Stimulated activated effector memory CD8-positive, alpha-beta T cell treated with anti-CD3 and anti-CD28 coated beads, Interleukin-12 subunit alpha, Interleukin-12 subunit beta, amount 100 ng/mL, for 72 hours (primary cell): ENCODE data around the gene TRIM58.

Experiments
- ATAC-seq: fragments of 150-1000 bp; cut with Tn5 transposase; 2 replicates; pipeline ENCODE4 v1.10.0; 2021
- DNase-seq, 2 donors: peaks; one replicate each; pipeline ENCODE4 v3.0.0; 2021 to 2022; ENCODE audit warnings: low spot score in 2 of 2
- H3K27ac Mint-ChIP-seq: one replicate; pipeline ENCODE4 v1.8.0; 2022; ENCODE audit warnings: mild to moderate bottlenecking, mixed read lengths
- H3K36me3 Mint-ChIP-seq: one replicate; pipeline ENCODE4 v1.8.0; 2022; ENCODE audit warnings: mild to moderate bottlenecking, mixed read lengths
- H3K4me1 Mint-ChIP-seq: one replicate; pipeline ENCODE4 v1.8.0; 2022; ENCODE audit warnings: mixed read lengths
- H3K4me3 Mint-ChIP-seq: one replicate; pipeline ENCODE4 v1.8.0; 2022; ENCODE audit warnings: mild to moderate bottlenecking, mixed read lengths
- H3K9me3 Mint-ChIP-seq: one replicate; pipeline ENCODE4 v1.8.0; 2022; ENCODE audit warnings: mixed read lengths

Gene TRIM58

DNA sequence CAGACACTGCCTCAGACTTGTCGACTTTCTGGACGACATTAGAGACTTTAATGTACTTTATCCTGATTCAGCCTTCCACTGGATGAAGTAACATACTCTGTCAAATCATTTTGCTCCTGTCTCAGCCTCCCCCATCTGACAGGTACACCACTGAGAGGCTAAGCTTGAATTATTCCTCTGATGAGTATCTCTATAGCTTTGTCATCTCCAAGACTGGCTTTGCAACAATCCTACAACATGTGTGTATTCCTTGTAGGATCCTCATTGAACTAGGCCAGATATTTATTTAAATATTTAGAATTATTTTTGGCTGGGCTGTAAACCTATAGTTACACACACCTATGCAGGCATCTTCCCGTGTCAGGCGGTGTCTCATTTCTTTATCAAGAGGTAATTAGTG, 1.1 kb upstream of the TRIM58 start:
- no peak overlapping the region for H3K27ac Mint-ChIP-seq
- no peak for ATAC-seq
- no peak for DNase-seq
- H3K4me1 Mint-ChIP-seq, result peaks cover 6% of the 10 kb centered on the region
- no peaks in the 10 kb centered on the region for H3K9me3 Mint-ChIP-seq
- no peaks in the 10 kb centered on the region for H3K36me3 Mint-ChIP-seq
- H3K4me3 Mint-ChIP-seq, result no peak overlapping the region

DNA sequence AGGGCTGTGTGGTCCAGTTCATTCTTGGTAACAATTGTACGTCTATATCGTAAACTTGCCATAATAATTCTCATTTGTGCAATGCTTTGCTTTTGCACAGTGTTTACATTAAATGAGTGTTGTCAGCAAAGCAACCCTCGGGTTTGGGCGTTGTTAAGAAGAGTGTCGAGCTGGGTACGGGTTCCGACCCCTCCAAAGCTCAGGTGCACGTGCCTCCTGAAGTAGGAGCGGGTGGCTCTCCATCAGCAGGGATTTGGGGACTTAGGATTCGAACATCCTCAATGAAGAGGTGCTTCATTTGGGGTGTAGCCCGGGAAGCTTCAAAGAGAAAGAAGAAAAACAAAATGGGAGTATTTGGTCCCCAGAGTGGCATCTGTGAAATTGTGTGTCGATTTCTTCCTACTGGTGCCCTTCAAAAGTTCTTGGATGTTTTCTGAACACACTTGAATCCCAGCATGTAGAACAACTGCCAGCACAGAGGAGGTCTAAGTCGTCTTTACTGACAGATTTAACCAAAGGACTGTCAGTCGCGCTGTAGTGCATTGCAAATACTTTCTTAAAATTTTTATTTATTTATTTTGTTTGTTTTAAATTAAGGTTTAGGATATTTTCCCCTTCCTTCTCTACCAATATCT, 1.1 kb downstream of the TRIM58 start:
- H3K27ac Mint-ChIP-seq, result no peak overlapping the region
- ATAC-seq (no peak), DNase-seq (no peak)
- H3K4me3 Mint-ChIP-seq, result peak overlapping the region; percentile 39
- H3K9me3 Mint-ChIP-seq, result no peaks in the 10 kb centered on the region
- H3K4me1 Mint-ChIP-seq, result peaks cover 6% of the 10 kb centered on the region
- H3K36me3 Mint-ChIP-seq, result no peaks in the 10 kb centered on the region

DNA sequence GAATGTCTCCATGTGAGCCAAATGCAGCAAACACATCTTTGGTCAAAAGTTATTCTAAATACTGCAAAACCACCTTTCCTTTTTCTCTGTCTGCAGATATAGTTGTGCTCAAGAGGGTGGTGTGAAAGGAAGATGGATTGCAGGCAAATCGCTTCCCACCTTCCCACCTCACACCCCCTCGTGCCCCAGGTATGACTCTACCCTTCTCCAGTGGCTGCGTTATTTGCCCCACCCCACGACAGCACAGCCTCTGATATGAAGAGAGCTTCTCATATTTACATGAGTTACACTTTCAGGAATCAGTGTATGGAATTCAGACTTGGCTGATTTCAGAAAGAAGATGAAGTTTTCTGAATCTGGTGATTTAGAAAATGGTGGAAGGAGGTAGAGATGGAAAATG, 5.8 kb downstream of the TRIM58 start:
- DNase-seq (no peak), ATAC-seq (no peak)
- H3K9me3 Mint-ChIP-seq, result no peaks in the 10 kb centered on the region
- H3K27ac Mint-ChIP-seq, result no peak overlapping the region
- H3K36me3 Mint-ChIP-seq, result no peaks in the 10 kb centered on the region
- no peak overlapping the region for H3K4me3 Mint-ChIP-seq
- peaks cover 5% of the 10 kb centered on the region for H3K4me1 Mint-ChIP-seq

DNA sequence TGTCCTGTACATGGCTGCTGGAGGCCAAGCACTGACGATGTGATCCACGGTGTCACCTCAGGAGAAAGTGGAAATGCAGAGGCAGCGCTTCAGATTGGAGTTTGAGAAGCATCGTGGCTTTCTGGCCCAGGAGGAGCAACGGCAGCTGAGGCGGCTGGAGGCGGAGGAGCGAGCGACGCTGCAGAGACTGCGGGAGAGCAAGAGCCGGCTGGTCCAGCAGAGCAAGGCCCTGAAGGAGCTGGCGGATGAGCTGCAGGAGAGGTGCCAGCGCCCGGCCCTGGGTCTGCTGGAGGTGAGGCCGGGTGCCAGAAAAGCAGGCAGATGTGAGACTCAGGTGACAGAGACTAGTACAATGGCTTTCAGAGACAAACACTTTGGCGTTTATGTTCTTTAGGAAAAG, 7.7 kb downstream of the TRIM58 start:
- no peak overlapping the region for H3K4me3 Mint-ChIP-seq
- no peak for ATAC-seq
- H3K27ac Mint-ChIP-seq, result no peak overlapping the region
- no peaks in the 10 kb centered on the region for H3K36me3 Mint-ChIP-seq
- no peaks in the 10 kb centered on the region for H3K4me1 Mint-ChIP-seq
- DNase-seq, result no peak
- peaks cover 1% of the 10 kb centered on the region for H3K9me3 Mint-ChIP-seq

DNA sequence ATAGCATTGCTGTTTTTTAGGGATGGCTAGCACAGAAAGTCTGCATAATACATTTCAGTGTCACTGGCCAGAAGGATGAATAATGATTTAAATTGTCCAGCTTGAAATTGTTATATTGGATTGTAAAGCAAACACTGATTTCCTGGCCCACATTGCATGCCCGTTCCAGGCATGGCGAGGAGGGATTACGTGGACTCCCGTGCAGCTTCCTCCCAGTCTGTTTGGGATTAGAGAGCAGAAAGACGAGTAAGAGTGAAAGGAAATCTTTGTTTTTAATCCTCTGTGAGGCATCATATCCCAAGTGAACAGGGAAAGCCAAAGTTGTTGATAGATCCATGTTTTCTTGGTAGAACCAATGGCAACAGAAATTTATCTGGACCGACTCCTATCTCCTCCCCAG, 8.4 kb downstream of the TRIM58 start:
- no peak for ATAC-seq
- H3K27ac Mint-ChIP-seq, result no peak overlapping the region
- no peaks in the 10 kb centered on the region for H3K36me3 Mint-ChIP-seq

DNA sequence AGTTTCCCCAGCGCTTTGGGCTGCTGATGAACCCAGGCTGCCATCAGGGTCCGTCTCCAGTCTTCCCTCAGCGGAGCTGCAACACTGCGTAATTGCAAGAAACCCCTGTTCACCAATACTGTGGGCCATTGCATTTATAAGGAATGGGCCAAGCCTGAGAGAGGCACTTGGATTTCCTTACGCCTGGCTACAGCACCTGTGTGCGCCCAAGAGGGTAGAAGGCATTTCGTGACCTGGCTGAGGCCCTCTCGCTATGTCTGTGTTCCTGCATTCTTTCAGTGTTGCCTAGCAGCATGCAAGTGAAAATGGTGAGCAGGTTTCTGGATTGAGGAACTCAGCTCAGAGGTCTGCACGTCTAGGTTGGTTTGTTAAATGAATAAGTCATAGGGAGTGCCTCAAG, 26.4 kb downstream of the TRIM58 start:
- DNase-seq (no peak), ATAC-seq (no peak)
- no peaks in the 10 kb centered on the region for H3K36me3 Mint-ChIP-seq
- H3K9me3 Mint-ChIP-seq, result peaks cover 4% of the 10 kb centered on the region
- no peak overlapping the region for H3K4me3 Mint-ChIP-seq
- H3K4me1 Mint-ChIP-seq, result no peaks in the 10 kb centered on the region
- no peak overlapping the region for H3K27ac Mint-ChIP-seq

More for the DNA sequence above, 8.4 kb downstream of the TRIM58 start:
- Mint-ChIP-seq H3K4me3 (no peak overlapping the region), H3K4me1 (no peaks in the 10 kb centered on the region), H3K9me3 (peaks cover 3% of the 10 kb centered on the region)
- DNase-seq, result no peak

DNA sequence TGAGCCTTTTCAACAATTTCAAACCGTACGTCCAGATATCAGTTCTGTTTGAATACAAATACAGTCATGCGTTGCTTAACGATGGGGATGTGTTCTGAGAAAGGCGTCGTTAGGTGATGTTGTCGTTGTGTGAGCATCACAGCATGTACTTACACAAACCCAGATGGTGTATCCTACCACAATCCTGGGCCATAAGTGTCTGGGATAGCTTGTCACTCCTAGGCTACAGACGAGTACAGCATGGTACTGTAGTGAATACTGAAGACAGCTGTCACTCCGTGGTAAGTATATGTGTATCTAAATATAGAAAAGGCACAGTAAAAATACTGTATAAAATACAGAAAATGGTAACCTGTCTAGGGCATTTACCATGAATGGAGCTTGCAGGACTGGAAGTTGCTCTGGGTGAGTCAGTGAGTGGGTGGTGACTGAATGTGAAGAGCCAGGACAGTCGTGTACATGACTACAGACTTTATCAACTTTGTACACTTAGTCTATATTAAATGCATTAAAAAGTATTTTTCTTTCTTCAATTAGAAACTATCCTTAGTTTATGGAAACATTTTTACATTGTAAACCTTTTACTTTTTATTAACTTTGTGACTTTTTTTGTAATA, 27.9 kb downstream of the TRIM58 start:
- Mint-ChIP-seq H3K4me3 (no peak overlapping the region), H3K36me3 (no peaks in the 10 kb centered on the region), H3K9me3 (no peaks in the 10 kb centered on the region), H3K27ac (no peak overlapping the region), H3K4me1 (no peaks in the 10 kb centered on the region)
- ATAC-seq, result no peak
- no peak for DNase-seq

DNA sequence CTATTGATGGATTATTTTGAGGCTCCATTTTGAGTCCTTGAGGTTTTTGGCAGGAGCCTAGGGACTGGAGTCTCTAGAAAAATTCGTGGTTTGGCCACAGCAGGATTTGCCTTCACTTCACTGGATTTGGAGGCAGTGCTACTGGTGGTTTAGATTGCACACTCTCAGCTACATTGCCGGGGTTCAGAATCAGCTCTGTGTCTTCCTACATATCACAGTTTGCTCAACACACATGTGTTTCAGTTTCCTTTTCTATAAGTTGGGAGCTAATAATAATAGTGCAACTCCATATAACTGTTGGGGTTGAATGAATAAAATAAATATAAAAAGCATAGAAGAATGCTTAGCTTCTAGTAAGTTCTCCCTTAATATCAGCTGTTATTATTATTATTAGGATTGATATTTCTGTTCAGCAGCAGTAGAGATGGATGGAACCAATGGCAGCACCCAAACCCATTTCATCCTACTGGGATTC, 38.2 kb downstream of the TRIM58 start, which contains the start of gene OR2W3:
TSS of gene OR2W3 (plus strand) at position 425 of the 475 bp plus-strand sequence. CDS start at position 425, 0 bp downstream.
- Mint-ChIP-seq H3K4me3 (no peak within 1 kb of the TSS), H3K4me1 (no peaks in the 10 kb centered on the region), H3K9me3 (peaks cover 4% of the 10 kb centered on the region), H3K36me3 (no peaks in the 10 kb centered on the region), H3K27ac (no peak within 1 kb of the TSS)
- DNase-seq (no peak), ATAC-seq (no peak)

DNA sequence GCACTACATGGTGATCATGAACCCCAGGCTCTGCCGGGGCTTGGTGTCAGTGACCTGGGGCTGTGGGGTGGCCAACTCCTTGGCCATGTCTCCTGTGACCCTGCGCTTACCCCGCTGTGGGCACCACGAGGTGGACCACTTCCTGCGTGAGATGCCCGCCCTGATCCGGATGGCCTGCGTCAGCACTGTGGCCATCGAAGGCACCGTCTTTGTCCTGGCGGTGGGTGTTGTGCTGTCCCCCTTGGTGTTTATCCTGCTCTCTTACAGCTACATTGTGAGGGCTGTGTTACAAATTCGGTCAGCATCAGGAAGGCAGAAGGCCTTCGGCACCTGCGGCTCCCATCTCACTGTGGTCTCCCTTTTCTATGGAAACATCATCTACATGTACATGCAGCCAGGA, 39.0 kb downstream of the TRIM58 start:
- Mint-ChIP-seq H3K4me1 (no peaks in the 10 kb centered on the region), H3K36me3 (no peaks in the 10 kb centered on the region), H3K9me3 (peaks cover 4% of the 10 kb centered on the region), H3K4me3 (no peak overlapping the region), H3K27ac (no peak overlapping the region)
- no peak for DNase-seq
- ATAC-seq, result no peak

DNA sequence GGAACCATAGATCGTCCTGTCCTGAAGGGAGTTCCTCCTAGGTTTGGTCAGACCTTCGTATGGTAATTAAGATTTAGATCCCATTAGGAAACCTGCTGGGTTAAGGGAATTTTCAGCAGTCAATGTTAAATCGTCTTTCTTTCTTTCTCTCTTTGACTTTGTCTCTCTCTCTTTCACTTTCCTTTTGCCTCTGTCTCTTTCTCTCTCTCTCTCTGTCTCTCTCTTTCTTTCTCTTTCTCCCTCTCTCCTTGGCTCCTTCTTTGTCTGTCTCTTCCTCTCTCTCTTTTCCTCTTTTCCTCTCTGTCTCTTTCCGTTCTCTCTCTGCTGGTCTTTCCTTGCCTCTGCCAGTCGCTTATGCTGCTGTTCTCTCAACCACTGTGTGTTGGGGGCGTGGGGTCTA, 47.1 kb downstream of the TRIM58 start:
- no peak for DNase-seq
- H3K27ac Mint-ChIP-seq, result no peak overlapping the region
- H3K4me3 Mint-ChIP-seq, result no peak overlapping the region
- no peaks in the 10 kb centered on the region for H3K36me3 Mint-ChIP-seq
- H3K4me1 Mint-ChIP-seq, result peaks cover 33% of the 10 kb centered on the region
- H3K9me3 Mint-ChIP-seq, result peaks cover 6% of the 10 kb centered on the region
- ATAC-seq, result no peak

DNA sequence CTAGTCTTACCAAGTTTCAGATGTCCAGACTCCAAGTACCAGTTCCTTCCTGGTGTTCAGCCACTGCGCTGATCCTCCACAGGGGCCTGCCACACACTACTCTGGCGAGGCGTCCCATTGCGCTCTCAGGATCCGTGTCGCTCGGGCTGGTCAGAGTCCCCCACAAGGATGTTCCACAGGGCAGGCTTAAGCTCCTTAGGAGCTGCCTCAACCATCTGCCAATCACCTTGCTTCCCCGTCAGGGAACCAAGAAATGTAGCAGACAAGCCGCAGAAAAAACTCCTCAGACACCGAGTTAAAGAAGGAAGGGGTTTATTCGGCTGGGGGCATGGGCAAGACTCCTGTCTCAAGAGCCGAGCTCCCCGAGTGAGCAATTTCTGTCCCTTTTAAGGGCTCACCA, 48.2 kb downstream of the TRIM58 start:
- ATAC-seq (no peak), DNase-seq (no peak)
- no peak overlapping the region for H3K27ac Mint-ChIP-seq
- no peak overlapping the region for H3K4me3 Mint-ChIP-seq
- H3K36me3 Mint-ChIP-seq, result no peaks in the 10 kb centered on the region
- peaks cover 6% of the 10 kb centered on the region for H3K9me3 Mint-ChIP-seq
- H3K4me1 Mint-ChIP-seq, result peaks cover 33% of the 10 kb centered on the region

DNA sequence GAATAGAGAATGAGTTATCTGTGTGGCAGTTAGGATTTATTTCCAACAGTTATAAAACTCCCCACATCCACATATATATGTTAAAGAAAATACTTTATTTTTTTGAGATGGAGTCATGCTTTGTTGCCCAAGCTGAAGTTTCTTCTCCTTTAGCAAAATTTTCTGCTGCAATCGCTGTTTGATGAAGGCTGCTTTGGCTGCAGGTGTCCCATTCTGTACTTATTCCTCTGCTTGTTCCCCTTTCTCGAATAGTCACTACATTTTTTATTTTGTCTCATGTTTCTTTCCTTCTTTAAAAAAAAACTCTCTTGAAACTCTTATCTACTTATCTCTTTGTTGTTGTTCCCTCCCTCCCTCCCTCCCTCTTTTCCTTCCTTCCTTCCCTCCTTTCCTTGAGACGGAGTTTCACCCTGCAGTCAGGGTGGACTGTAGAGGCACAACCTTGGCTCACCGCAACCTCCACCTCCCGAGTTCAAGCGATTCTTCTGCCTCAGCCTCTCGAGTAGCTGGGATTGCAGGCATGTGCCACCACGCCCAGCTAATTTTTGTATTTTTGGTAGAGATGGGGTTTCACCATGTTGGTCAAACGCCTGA, 49.0 kb downstream of the TRIM58 start:
- ATAC-seq, result no peak
- Mint-ChIP-seq H3K27ac (peak overlapping the region; percentile 93), H3K9me3 (peaks cover 6% of the 10 kb centered on the region)

DNA sequence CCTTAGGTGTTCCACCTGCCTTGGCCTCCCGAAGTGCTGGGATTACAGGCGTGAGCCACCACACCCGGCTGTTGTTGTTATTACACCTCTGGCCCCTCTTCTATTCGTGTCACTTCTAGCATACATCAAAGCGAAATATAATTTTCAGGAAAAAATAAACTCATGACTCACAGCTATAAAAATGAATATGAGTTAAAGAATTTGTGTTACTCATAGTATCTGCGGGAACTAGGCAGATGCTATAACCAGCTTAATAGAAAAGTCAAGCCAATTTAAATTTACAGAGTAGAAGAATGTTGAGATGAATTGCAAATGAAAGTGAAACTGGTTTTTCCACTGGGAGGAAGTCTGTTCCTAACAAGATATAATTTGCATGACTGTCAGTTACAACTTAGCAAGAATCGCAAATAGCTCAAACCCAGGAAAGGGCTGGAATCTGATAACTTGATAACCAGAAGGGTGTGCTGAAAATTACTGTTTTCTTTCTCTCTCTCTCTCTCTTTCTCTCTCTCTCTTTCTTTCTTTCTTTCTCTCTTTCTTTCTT, 49.6 kb downstream of the TRIM58 start:
- peak overlapping the region; percentile 93 for H3K27ac Mint-ChIP-seq
- no peak for DNase-seq
- H3K4me1 Mint-ChIP-seq, result peaks cover 33% of the 10 kb centered on the region
- H3K36me3 Mint-ChIP-seq, result no peaks in the 10 kb centered on the region
- peaks cover 6% of the 10 kb centered on the region for H3K9me3 Mint-ChIP-seq
- H3K4me3 Mint-ChIP-seq, result peak overlapping the region; percentile 75
- ATAC-seq, result peak; percentile 83

More for the DNA sequence above, 49.0 kb downstream of the TRIM58 start:
- no peaks in the 10 kb centered on the region for H3K36me3 Mint-ChIP-seq
- DNase-seq, result peak in 1 of 2 donors; percentile 49
- peaks cover 33% of the 10 kb centered on the region for H3K4me1 Mint-ChIP-seq
- H3K4me3 Mint-ChIP-seq, result peak overlapping the region; percentile 75

DNA sequence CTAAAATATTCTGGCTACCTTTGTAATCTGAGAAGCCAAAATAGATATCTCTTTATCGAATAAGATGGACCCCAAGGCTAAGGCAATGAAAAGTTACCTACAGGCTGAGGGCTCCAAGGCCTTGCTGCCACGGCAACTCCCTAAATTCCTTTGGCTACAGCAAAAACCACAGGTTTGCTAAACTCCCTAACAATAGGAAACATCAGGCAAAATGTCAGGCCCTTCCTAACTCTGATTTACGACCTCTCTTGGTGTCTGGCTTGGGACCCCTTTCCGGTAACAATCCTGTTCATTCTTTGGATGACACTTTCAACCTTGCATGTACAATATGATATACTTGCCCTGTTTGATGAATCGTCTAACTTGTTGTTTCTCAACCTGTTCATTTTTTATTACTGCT, 51.8 kb downstream of the TRIM58 start:
- H3K4me1 Mint-ChIP-seq, result peaks cover 33% of the 10 kb centered on the region
- no peaks in the 10 kb centered on the region for H3K36me3 Mint-ChIP-seq
- no peak for DNase-seq
- H3K27ac Mint-ChIP-seq, result no peak overlapping the region
- ATAC-seq, result no peak
- peaks cover 6% of the 10 kb centered on the region for H3K9me3 Mint-ChIP-seq
- no peak overlapping the region for H3K4me3 Mint-ChIP-seq

DNA sequence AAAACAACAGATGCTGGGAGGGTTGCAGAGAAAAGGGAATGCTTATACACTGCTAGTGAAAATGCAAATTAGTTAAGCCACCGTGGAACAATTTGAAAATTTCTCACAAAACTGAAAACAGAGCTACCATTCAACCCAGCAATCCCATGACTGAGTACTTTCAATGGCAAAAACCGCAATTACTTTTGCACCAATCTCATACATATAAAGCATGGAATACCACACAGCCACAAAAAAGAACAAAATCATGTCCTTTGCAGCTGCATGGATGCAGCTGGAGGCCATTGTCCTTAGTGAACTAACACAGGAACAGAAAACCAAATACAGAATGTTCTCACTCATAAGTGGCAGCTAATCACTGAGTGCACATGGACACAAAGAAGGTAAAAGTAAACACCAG, 56.8 kb downstream of the TRIM58 start:
- Mint-ChIP-seq H3K4me3 (no peak overlapping the region), H3K36me3 (no peaks in the 10 kb centered on the region), H3K27ac (no peak overlapping the region), H3K9me3 (no peaks in the 10 kb centered on the region), H3K4me1 (no peaks in the 10 kb centered on the region)
- no peak for ATAC-seq
- DNase-seq, result no peak
